ENCODE results near the gene CENPX. TPM values are rescaled to one million over a fixed set of nuclear protein-coding genes. Genes with fewer than 3 reads are reported as not detected.
A peak's percentile ranks its signal among the peaks of the same experiment; 100 is the strongest.

The CENPX gene
- total RNA-seq, 8 experiments from 2014 or later, result 40.6 to 116 (median 53.3) TPM

- ATAC-seq (replicated peaks in 6 of 8), result no peak
- Histone ChIP-seq H3K4me3 (no peak overlapping the region), H3K4me1 (replicated peaks in 1 of 2) (peaks cover 20 to 22% of the 10 kb centered on the region in 2 donors), H3K27ac (no peak overlapping the region)
- WGBS, 10 experiments, result 91% methylated on average over 11 of the region's 38 CpGs; no CpG with 5 or more reads in 9 of the 10 experiments
- in situ Hi-C loops (cut with MboI; ENCODE audit: low pct_unique_long_range_greater_than_20kb in 2 of 9, low sequenced_read_pairs in 9 of 9, unreplicated experiment in 9 of 9), result loop anchor here in 5 of 9 experiments (10.0 to 25.0 kb wide), 3 partner anchors 104 to 129 kb away; no protein-coding TSS in a partner anchor
Observed at GRCh38 chr17:82033359-82034085, 10.8 kb upstream of the CENPX start.

DNA sequence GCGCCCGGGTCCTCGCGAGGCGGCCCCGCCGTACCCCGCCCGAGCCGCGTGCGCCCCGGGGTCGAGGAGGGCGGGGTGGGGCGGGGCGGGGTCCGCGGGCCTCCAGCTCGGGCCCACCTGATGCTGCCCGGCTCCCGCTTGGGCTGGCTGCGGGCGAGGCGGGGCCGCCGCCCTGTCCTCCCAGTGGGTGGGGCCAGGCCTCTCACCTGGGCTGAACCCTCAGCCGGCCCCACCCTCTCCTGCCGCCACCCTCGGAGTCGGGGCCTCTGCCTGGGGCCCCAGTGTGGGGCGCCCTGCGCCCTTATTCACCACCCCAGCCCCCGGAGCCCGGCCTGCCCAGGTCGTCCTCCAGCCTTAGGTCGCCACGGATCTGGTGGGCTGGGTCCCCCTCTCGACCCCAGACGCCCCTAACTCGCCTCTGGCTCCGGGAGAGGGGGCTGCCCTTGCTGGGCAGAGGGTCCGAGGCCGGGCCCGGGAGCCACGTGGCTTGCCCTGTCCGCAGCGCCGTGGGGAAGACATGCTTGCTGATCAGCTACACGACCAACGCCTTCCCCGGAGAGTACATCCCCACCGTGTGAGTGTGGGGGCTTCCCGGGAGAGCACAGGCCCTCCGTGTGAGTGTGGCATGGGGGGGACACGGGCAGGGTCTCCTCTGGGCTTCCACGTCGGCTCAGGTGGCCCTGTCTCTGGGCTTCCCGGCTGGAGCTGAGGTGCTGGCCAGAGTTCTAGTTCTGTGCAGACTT, 9.4 kb upstream of the CENPX start:
- H3K4me3 ChIP-seq, result peak overlapping the region; percentile 46 to 91 (median 57)
- peak in 7 of 8 experiments; percentile 2 to 48 (median 38) for ATAC-seq (replicated peaks in 6 of 8)
- peak overlapping the region; percentile 71 to 76 for H3K27ac ChIP-seq
- in situ Hi-C loops (cut with MboI; ENCODE audit: low pct_unique_long_range_greater_than_20kb in 2 of 9, low sequenced_read_pairs in 9 of 9, unreplicated experiment in 9 of 9), result loop anchor here in 5 of 9 experiments (10.0 to 25.0 kb wide), 3 partner anchors 105 to 130 kb away; no protein-coding TSS in a partner anchor
- peaks cover 20 to 22% of the 10 kb centered on the region in 2 donors for H3K4me1 ChIP-seq (replicated peaks in 1 of 2)
- 0 to 30% methylated on average over 2 to 5 of the region's 59 CpGs; no CpG with 5 or more reads in 8 of the 10 experiments for WGBS, 10 experiments

GRCh38 chr17:82031303-82031884, 8.7 kb upstream of the CENPX start, which contains the start of gene RAC3:
RAC3 (plus strand) TSS chr17:82031678; CDS start chr17:82031762, 84 bp downstream.
- peak; percentile 42 to 66 (median 54) for ATAC-seq (replicated peaks in 6 of 8)
- H3K4me1 ChIP-seq (replicated peaks in 1 of 2), result peaks cover 17 to 19% of the 10 kb centered on the region in 2 donors
- in situ Hi-C loops (cut with MboI; ENCODE audit: low pct_unique_long_range_greater_than_20kb in 2 of 9, low sequenced_read_pairs in 9 of 9, unreplicated experiment in 9 of 9), result loop anchor here in 5 of 9 experiments (10.0 to 25.0 kb wide), 3 partner anchors 106 to 131 kb away; no protein-coding TSS in a partner anchor
- peak within 1 kb of the TSS; percentile 46 to 91 (median 57) for H3K4me3 ChIP-seq
- WGBS, 10 experiments, result no CpG with 5 or more reads among the region's 96 CpGs
- peak within 1 kb of the TSS; percentile 71 to 76 for H3K27ac ChIP-seq

DNA sequence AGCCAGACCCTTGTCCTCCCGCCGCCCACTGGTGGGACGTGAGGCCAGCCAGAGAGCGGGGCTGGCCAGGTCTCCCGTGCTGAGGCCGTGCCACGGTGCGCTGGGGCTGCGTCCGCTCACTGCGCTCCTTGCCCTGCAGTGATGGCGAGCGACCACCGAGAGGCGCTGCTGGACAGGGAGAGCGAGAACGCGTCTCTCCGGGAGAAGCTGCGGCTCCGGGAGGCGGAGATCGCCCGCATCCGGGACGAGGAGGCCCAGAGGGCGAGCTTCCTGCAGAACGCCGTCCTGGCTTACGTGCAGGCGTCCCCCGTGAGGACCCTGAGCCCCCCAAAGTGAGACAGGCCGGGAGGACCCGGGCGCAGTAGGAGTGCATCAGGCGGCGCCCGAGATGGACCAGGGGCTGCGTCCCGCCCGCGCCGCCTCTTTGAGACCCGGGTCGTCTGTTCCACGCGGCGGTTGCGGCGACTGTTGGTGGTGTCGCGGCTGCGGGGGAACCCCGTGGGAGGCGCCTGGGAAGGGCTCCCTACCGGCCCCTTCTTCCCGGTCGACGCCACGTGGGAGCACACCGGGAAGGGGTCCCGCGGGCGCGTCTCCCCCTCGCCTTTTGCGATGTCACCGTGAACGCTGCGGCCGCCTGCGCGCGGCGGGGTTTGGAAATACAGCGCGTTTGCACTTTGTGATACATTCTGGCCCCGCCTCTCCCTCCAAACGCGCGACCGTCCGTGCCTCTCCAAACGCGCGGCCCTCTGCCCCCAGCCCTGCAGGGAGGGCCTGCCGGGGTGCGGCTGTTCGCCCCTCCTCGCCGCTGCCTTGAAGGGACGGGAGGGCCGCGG, 8.0 kb upstream of the CENPX start:
- in situ Hi-C loops (cut with MboI; ENCODE audit: low pct_unique_long_range_greater_than_20kb in 2 of 9, low sequenced_read_pairs in 9 of 9, unreplicated experiment in 9 of 9), result loop anchor here in 5 of 9 experiments (10.0 to 25.0 kb wide), 3 partner anchors 107 to 132 kb away; no protein-coding TSS in a partner anchor
- H3K4me1 ChIP-seq (replicated peaks in 1 of 2), result peaks cover 14 to 16% of the 10 kb centered on the region in 2 donors
- WGBS, 10 experiments, result 0 to 8% methylated on average over 8 to 15 of the region's 94 CpGs; no CpG with 5 or more reads in 8 of the 10 experiments
- H3K27ac ChIP-seq, result peak overlapping the region; percentile 71 to 76
- ATAC-seq (replicated peaks in 6 of 8), result peak; percentile 62 to 77 (median 66)
- peak overlapping the region; percentile 46 to 91 (median 57) for H3K4me3 ChIP-seq

GRCh38 chr17:82029990-82030469, 7.4 kb upstream of the CENPX start:
- Histone ChIP-seq H3K4me1 (replicated peaks in 1 of 2) (peaks cover 14 to 16% of the 10 kb centered on the region in 2 donors), H3K27ac (peak overlapping the region; percentile 52 to 70), H3K4me3 (peak overlapping the region; percentile 2 to 91 (median 57))
- peak in 1 of 8 experiments; percentile 5 for ATAC-seq (replicated peaks in 6 of 8)
- no CpG with 5 or more reads among the region's 31 CpGs for WGBS, 10 experiments
- in situ Hi-C loops (cut with MboI; ENCODE audit: low pct_unique_long_range_greater_than_20kb in 2 of 9, low sequenced_read_pairs in 9 of 9, unreplicated experiment in 9 of 9), result loop anchor here in 5 of 9 experiments (10.0 to 25.0 kb wide), 3 partner anchors 107 to 132 kb away; no protein-coding TSS in a partner anchor

DNA sequence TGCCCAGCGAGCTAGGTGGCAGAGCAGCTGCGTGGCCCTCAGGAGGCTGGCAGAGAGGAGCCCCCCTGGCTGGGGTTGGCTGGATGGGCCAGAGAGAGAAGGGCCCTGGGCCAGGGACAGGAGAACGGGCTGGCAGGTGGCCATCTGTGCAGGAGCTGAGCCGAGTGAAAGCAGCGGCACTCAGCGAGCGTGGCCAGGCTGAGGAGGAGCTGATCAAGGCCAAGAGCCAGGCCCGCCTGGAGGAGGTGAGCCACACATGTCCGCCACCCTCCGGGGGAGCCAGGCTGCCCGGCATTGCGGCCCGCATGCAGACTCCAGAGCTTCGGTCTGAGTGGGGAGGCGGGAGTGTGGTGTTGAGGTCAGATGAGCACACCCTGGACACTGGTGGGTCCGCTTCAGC, 6.7 kb upstream of the CENPX start:
- ATAC-seq (replicated peaks in 6 of 8), result no peak
- Histone ChIP-seq H3K27ac (no peak overlapping the region), H3K4me1 (replicated peaks in 1 of 2) (peaks cover 14% of the 10 kb centered on the region in 2 donors), H3K4me3 (no peak overlapping the region)
- 80 to 100% (median 92%) methylated on average over 1 to 10 of the region's 16 CpGs; no CpG with 5 or more reads in 4 of the 10 experiments for WGBS, 10 experiments
- in situ Hi-C loops (cut with MboI; ENCODE audit: low pct_unique_long_range_greater_than_20kb in 2 of 9, low sequenced_read_pairs in 9 of 9, unreplicated experiment in 9 of 9), result loop anchor here in 4 of 9 experiments (25.0 kb wide), 2 partner anchors 108 to 133 kb away; no protein-coding TSS in a partner anchor

GRCh38 chr17:82028966-82029365, 6.3 kb upstream of the CENPX start:
- in situ Hi-C loops (cut with MboI; ENCODE audit: low pct_unique_long_range_greater_than_20kb in 2 of 9, low sequenced_read_pairs in 9 of 9, unreplicated experiment in 9 of 9), result loop anchor here in 4 of 9 experiments (25.0 kb wide), 2 partner anchors 108 to 133 kb away; no protein-coding TSS in a partner anchor
- WGBS, 10 experiments, result 100% methylated on average over 1 of the region's 9 CpGs; no CpG with 5 or more reads in 8 of the 10 experiments
- no peak overlapping the region for H3K27ac ChIP-seq
- H3K4me1 ChIP-seq (replicated peaks in 1 of 2), result peaks cover 13 to 18% of the 10 kb centered on the region in 2 donors
- no peak overlapping the region for H3K4me3 ChIP-seq
- ATAC-seq (replicated peaks in 6 of 8), result no peak

- peaks cover 15 to 20% of the 10 kb centered on the region in 2 donors for H3K4me1 ChIP-seq (replicated peaks in 1 of 2)
- WGBS, 10 experiments, result 60 to 100% methylated on average over 1 of the region's 13 CpGs; no CpG with 5 or more reads in 8 of the 10 experiments
- no peak overlapping the region for H3K4me3 ChIP-seq
- ATAC-seq (replicated peaks in 6 of 8), result no peak
- no peak overlapping the region for H3K27ac ChIP-seq
- in situ Hi-C loops (cut with MboI; ENCODE audit: low pct_unique_long_range_greater_than_20kb in 2 of 9, low sequenced_read_pairs in 9 of 9, unreplicated experiment in 9 of 9), result loop anchor here in 4 of 9 experiments (25.0 kb wide), 2 partner anchors 109 to 134 kb away; no protein-coding TSS in a partner anchor
Observed at GRCh38 chr17:82028246-82028645, 5.6 kb upstream of the CENPX start.

DNA sequence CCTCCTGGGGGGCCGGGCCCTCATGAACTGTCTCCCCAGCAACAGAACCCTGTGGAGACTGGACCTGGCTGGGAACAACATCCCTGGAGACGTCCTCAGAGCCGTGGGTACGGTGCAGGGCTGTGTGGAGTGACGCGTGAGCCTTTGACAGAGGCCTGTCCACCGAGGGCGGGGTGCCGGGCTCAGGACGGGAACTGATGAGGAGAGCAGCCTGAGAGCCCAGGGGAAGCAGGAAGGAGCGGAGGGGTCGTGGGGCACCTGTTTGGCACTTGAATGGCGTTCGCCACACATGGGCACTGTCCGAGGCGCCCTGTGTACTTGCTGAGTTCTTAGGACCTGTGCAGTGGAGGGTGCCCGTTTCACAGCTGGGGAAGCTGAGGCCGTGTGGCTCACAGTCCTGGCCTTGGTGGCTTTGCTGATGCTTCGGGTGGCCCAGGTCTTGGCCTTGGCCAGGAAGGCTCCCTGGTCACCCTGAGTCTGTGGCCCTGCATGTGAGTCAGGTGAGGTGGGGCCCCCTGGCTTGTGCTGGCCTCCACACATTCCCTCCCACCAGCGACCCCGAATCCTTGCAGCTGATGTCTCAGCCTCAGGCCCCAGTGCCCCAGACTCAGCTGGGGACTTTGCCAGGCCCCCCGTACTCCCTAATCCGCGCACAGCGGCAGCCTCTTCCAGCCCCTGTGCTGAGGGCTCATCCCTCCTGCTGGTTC, 2.9 kb upstream of the CENPX start:
- in situ Hi-C loops (cut with MboI; ENCODE audit: low pct_unique_long_range_greater_than_20kb in 2 of 9, low sequenced_read_pairs in 9 of 9, unreplicated experiment in 9 of 9), result loop anchor here in 4 of 9 experiments (25.0 kb wide), 2 partner anchors 112 to 137 kb away; no protein-coding TSS in a partner anchor
- WGBS, 10 experiments, result 81 to 100% (median 97%) methylated on average over 1 to 7 of the region's 25 CpGs; no CpG with 5 or more reads in 3 of the 10 experiments

GRCh38 chr17:82024859-82025258, 2.2 kb upstream of the CENPX start:
- Histone ChIP-seq H3K4me1 (replicated peaks in 1 of 2) (peaks cover 15 to 16% of the 10 kb centered on the region in 2 donors), H3K27ac (no peak overlapping the region), H3K4me3 (no peak overlapping the region)
- in situ Hi-C loops (cut with MboI; ENCODE audit: low pct_unique_long_range_greater_than_20kb in 2 of 9, low sequenced_read_pairs in 9 of 9, unreplicated experiment in 9 of 9), result loop anchor here in 4 of 9 experiments (25.0 kb wide), 2 partner anchors 112 to 137 kb away; no protein-coding TSS in a partner anchor
- 80 to 100% methylated on average over 1 to 10 of the region's 17 CpGs; no CpG with 5 or more reads in 8 of the 10 experiments for WGBS, 10 experiments
- no peak for ATAC-seq (replicated peaks in 6 of 8)

More for the DNA sequence above, 2.9 kb upstream of the CENPX start:
- no peak overlapping the region for H3K27ac ChIP-seq
- H3K4me3 ChIP-seq, result no peak overlapping the region
- no peak for ATAC-seq (replicated peaks in 6 of 8)
- H3K4me1 ChIP-seq (replicated peaks in 1 of 2), result peaks cover 20 to 21% of the 10 kb centered on the region in 2 donors
